Calu3 (cell line): Measurements from ENCODE around the gene TFAP2C. TPM values are rescaled to one million over a fixed set of nuclear protein-coding genes. Genes with fewer than 3 reads are reported as not detected.

Experiments
- Bru-seq: library from RNA; stranded (reverse); fragments of 400-500 nt; gene quantifications from one replicate; lab custom pipeline; 2021; lab: Mats Ljungman, UMichigan
- BruChase-seq, 2 experiments: library from RNA; stranded (reverse); fragments of 400-500 nt; gene quantifications; one replicate each; lab custom pipeline; 2021; lab: Mats Ljungman, UMichigan
- BruUV-seq: library from RNA; stranded (reverse); fragments of 400-500 nt; replicated peaks from 2 replicates; lab custom pipeline; 2021; lab: Mats Ljungman, UMichigan
- CTCF ChIA-PET: fragments of 300-600 bp; sonication (Branson Sonifier 250); formaldehyde crosslinking; loops from one replicate; lab custom pipeline; 2022; ENCODE audit warnings: antibody characterized with exemption; lab: Charles Lee
- DNase-seq: peaks from one replicate; pipeline ENCODE4 v3.0.0; 2022
- H3K27ac Mint-ChIP-seq: one replicate; pipeline ENCODE4 v1.8.0; 2022; ENCODE audit warnings: mixed read lengths; ENCODE audit not compliant: unreplicated experiment
- H3K27me3 Mint-ChIP-seq: one replicate; pipeline ENCODE4 v1.8.0; 2022; ENCODE audit warnings: mixed read lengths; ENCODE audit not compliant: unreplicated experiment
- H3K36me3 Mint-ChIP-seq: one replicate; pipeline ENCODE4 v1.8.0; 2022; ENCODE audit warnings: mild to moderate bottlenecking, moderate library complexity, mixed read lengths; ENCODE audit not compliant: insufficient read depth, unreplicated experiment
- H3K4me1 Mint-ChIP-seq: one replicate; pipeline ENCODE4 v1.8.0; 2022; ENCODE audit warnings: mild to moderate bottlenecking, low read depth, mixed read lengths; ENCODE audit not compliant: unreplicated experiment
- H3K4me3 Mint-ChIP-seq: one replicate; pipeline ENCODE4 v1.8.0; 2022; ENCODE audit warnings: mild to moderate bottlenecking, low read depth, moderate library complexity, mixed read lengths; ENCODE audit not compliant: unreplicated experiment
- H3K9me3 Mint-ChIP-seq: one replicate; pipeline ENCODE4 v1.8.0; 2022; ENCODE audit warnings: low read depth, mixed read lengths; ENCODE audit not compliant: unreplicated experiment
- intact Hi-C: fragments of 100-400 bp; cut with micrococcal nuclease; formaldehyde crosslinking; loops from one replicate; pipeline ENCODE4 v1.10.0; 2022; ENCODE audit not compliant: unreplicated experiment
- long read RNA-seq: library from polyadenylated mRNA; stranded (forward); transcript quantifications from one replicate; pipeline ENCODE4 v2.0.0, GENCODE V29; 2022
- total RNA-seq: library from RNA; stranded (reverse); gene quantifications from 2 replicates; pipeline ENCODE4 v1.2.3, GENCODE V29; 2022
- TF ChIP-seq, protein P1 (sequence below): fragments of 200-600 bp; IDR thresholded peaks from one replicate; pipeline ENCODE4 v1.8.0; 2022; ENCODE audit warnings: antibody characterized with exemption; ENCODE audit not compliant: unreplicated experiment

The TFAP2C gene
- total RNA-seq (3.1 and 3.4 TPM in 2 replicates), Bru-seq, nascent RNA (percentile 53 among the genes with signal in this experiment), BruChase-seq, experiment 1, labeled RNA remaining after a 6-hour chase (percentile 41 among the genes with signal in this experiment), BruChase-seq, experiment 2, labeled RNA remaining after a 2-hour chase (percentile 57 among the genes with signal in this experiment)
- long read RNA-seq, transcript TFAP2C-201 (7 exons, 2,866 nt): major isoform, 5 of 8 reads
- long read RNA-seq, partial matches to known transcripts: 0 of 8 reads
- long read RNA-seq, other reads (novel, unspliced or antisense): 3 of 8 reads

DNA sequence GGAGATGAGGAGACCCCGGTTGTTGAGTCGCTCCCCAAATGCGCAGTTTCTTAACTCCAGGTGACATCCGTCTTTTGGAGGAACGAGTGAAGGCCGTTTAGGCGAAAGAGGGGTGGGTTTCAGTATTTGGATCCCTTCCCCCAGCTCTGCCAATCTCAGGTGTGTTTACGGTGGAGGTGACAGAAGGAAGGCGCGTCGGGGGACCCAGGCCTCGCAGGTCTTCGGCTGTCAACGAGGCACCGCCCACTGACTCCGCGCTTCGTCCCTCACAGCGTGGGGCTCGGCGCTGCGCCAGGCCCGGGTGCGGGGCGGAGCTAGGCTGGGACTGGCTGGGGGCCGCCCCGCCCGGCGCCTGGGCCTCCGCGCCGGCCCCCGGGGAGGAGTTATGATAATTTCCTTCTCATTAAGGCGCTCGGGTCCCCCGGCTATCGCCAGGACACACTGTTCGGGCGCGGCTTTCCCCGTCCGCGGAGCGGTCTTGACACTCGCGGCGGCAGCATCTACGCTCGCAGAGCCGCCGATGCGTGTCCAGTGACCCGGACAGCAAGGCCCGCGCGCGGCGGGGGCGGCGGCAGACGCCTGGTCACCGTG lies at the start of gene TFAP2C:
TSS of gene TFAP2C (plus strand) at position 434 of the 591 bp plus-strand sequence. CDS start 239 bp downstream, outside the sequence.
- Mint-ChIP-seq H3K9me3 (no peaks in the 10 kb centered on the region), H3K4me1 (no peaks in the 10 kb centered on the region), H3K27ac (peak within 1 kb of the TSS; percentile 83), H3K36me3 (peaks cover 26% of the 10 kb centered on the region), H3K27me3 (no peaks in the 10 kb centered on the region), H3K4me3 (peak within 1 kb of the TSS; percentile 81)
- BruUV-seq: no TSS peak
- intact Hi-C loops: loop anchor here (10.0 kb wide), 1 partner anchor 74 kb away; no protein-coding TSS in a partner anchor
- TF ChIP-seq, protein P1, sequence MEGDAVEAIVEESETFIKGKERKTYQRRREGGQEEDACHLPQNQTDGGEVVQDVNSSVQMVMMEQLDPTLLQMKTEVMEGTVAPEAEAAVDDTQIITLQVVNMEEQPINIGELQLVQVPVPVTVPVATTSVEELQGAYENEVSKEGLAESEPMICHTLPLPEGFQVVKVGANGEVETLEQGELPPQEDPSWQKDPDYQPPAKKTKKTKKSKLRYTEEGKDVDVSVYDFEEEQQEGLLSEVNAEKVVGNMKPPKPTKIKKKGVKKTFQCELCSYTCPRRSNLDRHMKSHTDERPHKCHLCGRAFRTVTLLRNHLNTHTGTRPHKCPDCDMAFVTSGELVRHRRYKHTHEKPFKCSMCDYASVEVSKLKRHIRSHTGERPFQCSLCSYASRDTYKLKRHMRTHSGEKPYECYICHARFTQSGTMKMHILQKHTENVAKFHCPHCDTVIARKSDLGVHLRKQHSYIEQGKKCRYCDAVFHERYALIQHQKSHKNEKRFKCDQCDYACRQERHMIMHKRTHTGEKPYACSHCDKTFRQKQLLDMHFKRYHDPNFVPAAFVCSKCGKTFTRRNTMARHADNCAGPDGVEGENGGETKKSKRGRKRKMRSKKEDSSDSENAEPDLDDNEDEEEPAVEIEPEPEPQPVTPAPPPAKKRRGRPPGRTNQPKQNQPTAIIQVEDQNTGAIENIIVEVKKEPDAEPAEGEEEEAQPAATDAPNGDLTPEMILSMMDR: no peak
- peak; percentile 91 for DNase-seq
- CTCF ChIA-PET: interaction anchor here (0.6 kb wide), 1 partner anchor 91 kb away, joined by 3 read pairs; no protein-coding TSS in a partner anchor

DNA sequence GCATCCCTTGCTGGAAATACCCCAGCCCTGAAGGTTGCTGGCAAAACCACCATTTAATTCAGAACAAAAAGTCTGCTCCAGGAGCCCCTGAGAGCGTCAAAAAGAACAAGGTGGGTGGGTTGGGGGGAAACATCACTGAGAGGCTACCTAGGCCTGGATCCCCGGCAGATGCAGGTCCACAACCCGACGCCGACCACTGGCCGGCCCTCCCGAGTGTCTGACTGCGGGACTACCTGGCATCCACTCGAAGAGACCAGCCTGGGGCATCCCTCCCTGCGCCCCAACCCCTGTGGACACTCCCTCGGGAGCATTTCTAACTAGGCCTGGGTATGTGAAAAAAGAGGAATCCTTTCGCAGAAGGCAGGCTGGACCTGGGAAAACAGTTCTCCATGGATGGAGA lies 48.9 kb upstream of the TFAP2C start:
- intact Hi-C loops: no loop called here
- no peaks in the 10 kb centered on the region for H3K36me3 Mint-ChIP-seq
- TF ChIP-seq, protein P1: no peak
- no peak overlapping the region for H3K27ac Mint-ChIP-seq
- CTCF ChIA-PET: no interaction called here
- H3K27me3 Mint-ChIP-seq: peaks cover 22% of the 10 kb centered on the region
- H3K9me3 Mint-ChIP-seq: no peaks in the 10 kb centered on the region
- no peak overlapping the region for H3K4me3 Mint-ChIP-seq
- BruUV-seq: no TSS peak
- H3K4me1 Mint-ChIP-seq: no peaks in the 10 kb centered on the region
- DNase-seq: no peak

DNA sequence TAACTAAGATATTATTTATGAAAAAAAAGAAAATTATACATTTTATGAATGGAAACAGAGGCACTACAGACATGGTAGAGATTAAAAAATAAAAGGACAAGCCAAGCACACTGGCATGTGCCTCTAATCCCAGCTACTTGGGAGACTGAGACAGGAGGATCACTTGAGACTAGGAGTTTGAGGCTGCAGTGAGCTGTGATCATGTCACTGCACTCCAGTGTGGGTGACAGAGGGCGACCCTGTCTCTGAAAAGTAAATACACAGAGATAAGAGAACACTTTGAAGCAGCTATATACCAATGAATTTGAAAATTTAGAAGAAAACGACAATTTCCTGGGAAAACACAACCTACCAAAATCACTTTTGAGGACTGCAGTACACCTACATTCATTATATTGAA lies 47.4 kb upstream of the TFAP2C start:
- Mint-ChIP-seq H3K4me3 (no peak overlapping the region), H3K36me3 (no peaks in the 10 kb centered on the region), H3K27ac (no peak overlapping the region), H3K4me1 (no peaks in the 10 kb centered on the region), H3K27me3 (peaks cover 7% of the 10 kb centered on the region), H3K9me3 (no peaks in the 10 kb centered on the region)
- intact Hi-C loops: no loop called here
- TF ChIP-seq, protein P1: no peak
- CTCF ChIA-PET: no interaction called here
- DNase-seq: no peak
- BruUV-seq: no TSS peak

DNA sequence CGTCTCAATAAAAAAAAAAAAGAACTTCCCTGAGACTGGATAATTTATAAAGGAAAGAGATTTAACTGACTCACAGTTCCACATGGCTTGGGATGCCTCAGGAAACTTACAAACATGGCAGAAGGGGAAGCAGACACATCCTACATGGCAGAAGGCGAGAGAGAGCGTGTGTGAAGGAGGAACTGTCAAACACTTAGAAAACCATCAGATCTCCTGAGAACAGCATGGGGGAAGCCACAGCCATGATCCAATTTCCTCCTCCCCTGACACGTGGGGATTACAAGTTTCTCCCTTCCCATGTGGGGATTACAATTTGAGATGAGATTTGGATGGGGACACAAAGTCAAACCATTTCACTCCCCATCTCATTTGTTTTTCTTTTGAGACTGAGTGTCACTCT lies 46.6 kb upstream of the TFAP2C start:
- CTCF ChIA-PET: no interaction called here
- no TSS peak for BruUV-seq
- TF ChIP-seq, protein P1: no peak
- intact Hi-C loops: no loop called here
- no peak overlapping the region for H3K4me3 Mint-ChIP-seq
- H3K27me3 Mint-ChIP-seq: peaks cover 7% of the 10 kb centered on the region
- no peaks in the 10 kb centered on the region for H3K36me3 Mint-ChIP-seq
- H3K4me1 Mint-ChIP-seq: peaks cover 3% of the 10 kb centered on the region
- no peaks in the 10 kb centered on the region for H3K9me3 Mint-ChIP-seq
- DNase-seq: no peak
- H3K27ac Mint-ChIP-seq: no peak overlapping the region
